HUES6 (cell line): ENCODE measurements around the gene NACC1.
"Not testable (repeated sequence)": the region's sequence is repeated elsewhere in the genome, so short reads cannot be mapped to it uniquely, and the experiment has no call there.

ENCODE experiments used
- H3K27ac ChIP-seq: 2 replicates; pipeline ENCODE4 v1.7.0; 2013; ENCODE audit warnings: low read depth, mild to moderate bottlenecking, low read length, inconsistent platforms
- H3K27me3 ChIP-seq: 2 replicates; pipeline ENCODE4 v1.6.1; 2013; ENCODE audit warnings: low read length; ENCODE audit not compliant: control insufficient read depth, insufficient read depth
- H3K36me3 ChIP-seq: 2 replicates; pipeline ENCODE4 v1.6.1; 2013; ENCODE audit warnings: low read length; ENCODE audit not compliant: control insufficient read depth, insufficient read depth
- H3K4me1 ChIP-seq: 2 replicates; pipeline ENCODE4 v1.6.1; 2013; ENCODE audit warnings: low read length; ENCODE audit not compliant: control insufficient read depth, insufficient read depth
- H3K4me3 ChIP-seq: 2 replicates; pipeline ENCODE4 v1.5.1; 2013; ENCODE audit warnings: low read depth, low read length
- H3K9ac ChIP-seq: one replicate; pipeline ENCODE4 v1.6.1; 2013; ENCODE audit warnings: mild to moderate bottlenecking, low read length
- H3K9me3 ChIP-seq: 2 replicates; pipeline ENCODE4 v1.6.1; 2013; ENCODE audit warnings: low read depth, low read length; ENCODE audit not compliant: control insufficient read depth, insufficient read depth

NACC1 gene

DNA sequence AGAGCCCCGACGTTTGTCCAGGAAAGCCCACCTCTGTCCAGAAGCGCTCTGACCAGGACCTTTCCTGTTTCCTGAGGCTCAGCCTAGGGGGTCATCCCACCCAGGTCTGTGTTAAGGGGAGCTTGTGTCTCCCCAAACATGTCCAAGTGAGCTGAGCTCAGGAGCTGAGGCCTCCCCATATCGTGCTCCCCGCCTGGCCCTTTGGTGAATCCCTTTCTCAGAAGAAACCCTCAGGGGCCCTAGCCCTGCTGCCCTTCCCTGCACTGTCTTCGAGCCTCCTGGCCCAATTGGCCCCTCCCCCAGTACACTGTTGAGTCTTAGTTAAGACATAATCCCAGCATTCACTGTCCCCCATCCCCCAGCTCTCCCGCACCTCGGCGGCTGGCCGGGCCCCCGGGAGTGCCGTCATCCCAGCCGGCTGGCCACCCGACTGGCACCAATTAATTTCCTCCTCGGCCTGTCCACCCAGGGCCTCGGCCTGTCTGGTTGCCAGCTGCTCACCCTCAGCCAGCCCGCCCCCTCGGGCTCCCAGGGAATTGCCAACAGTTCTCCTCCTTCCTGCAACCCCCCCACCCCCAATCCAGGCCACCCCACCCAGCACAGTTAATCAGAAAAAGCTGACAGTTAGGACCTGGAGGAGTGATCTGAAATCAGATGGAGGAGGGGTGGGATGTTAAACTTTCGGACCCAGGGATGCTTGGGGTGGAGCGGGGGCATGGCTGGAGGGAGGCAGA, 45.7 kb downstream of the NACC1 start:
- Histone ChIP-seq H3K4me3 (peak overlapping the region; percentile 65), H3K9me3 (no peaks in the 10 kb centered on the region), H3K36me3 (no peaks in the 10 kb centered on the region), H3K9ac (peak overlapping the region; percentile 98), H3K27me3 (no peaks in the 10 kb centered on the region), H3K4me1 (peaks cover 41% of the 10 kb centered on the region), H3K27ac (peak overlapping the region; percentile 96)

DNA sequence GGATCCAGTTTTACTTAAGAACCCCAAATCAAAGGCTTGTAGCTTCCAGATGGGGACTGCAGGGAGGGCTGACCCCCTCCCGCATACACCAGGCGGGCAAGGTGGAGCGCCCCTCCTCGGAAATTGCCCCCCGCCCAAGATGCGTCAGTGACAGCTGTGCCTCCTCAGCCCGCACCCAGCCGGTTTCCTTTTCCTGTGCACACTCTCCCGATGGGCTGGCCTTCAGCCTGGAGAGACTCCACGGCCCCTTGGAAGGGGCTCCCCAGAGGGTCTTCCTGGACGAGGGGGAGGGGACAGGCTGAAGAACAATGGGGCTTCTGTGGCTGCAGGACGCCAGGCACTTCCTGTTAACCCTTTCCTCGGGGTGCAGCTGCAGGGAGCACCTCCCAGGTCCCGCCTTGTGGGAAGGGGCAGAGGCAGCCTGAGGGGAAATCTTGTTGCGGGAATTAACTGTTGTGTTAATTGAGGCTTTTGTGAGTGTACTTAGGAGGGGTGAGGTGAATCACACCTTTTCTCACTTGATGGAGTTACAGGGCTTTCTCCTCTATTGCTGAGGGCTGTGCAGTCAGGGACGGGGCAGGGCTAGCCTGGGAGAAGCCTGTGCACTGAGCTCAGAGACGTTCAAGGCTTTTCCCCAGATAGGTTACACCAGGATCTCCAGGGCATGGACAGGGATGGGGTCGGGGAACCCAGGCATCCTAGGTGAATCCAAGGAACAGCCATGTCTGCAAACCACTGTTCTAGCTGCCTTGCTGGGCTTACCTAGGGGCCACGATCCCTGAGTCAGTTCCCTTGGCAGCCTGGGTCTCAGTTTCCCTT, 46.5 kb downstream of the NACC1 start:
- Histone ChIP-seq H3K4me1 (peaks cover 44% of the 10 kb centered on the region), H3K27ac (peak overlapping the region; percentile 96)

DNA sequence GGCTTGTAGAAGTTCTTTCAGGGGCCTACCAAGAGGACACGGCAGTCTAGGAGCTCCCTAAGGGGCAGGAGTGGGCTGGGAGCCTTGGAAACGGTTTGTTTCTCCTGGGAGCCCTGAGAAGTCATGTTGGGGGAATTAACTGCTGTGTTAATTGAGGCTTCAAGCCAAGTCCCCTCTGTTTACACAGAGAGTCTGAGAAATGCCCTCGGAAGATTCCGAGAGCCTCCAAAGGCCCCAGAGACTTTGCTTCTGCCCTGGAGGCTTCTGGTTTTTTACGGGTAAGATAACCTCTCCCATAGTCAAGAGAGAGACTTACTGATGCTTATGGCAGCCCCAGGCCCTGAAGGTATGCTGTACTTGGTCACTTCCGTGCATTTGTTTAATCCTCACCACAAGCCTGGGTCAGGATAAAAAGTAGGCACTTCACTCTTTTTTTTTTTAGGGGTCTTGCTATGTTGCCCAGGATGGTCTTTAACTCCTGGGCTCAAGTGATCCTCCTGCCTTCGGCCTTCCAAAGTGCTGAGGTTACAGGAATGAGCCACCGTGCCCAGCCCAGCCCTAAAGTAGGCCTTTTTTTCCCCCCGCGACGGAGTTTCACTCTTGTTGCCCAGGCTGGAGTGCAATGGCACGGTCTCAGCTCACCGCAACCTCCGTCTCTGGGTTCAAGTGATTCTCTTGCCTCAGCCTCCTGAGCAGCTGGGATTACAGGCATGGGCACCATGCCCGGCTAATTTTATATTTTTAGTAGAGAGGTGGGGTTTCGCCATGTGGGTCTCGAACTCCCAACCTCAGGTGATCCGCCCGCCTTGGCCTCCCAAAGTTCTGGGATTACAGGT, 47.3 kb downstream of the NACC1 start:
- peak overlapping the region; percentile 96 for H3K27ac ChIP-seq
- H3K36me3 ChIP-seq = no peaks in the 10 kb centered on the region
- peak overlapping the region; percentile 42 for H3K4me3 ChIP-seq
- H3K4me1 ChIP-seq = peaks cover 44% of the 10 kb centered on the region
- peak overlapping the region; percentile 98 for H3K9ac ChIP-seq
- H3K9me3 ChIP-seq = no peaks in the 10 kb centered on the region
- no peaks in the 10 kb centered on the region for H3K27me3 ChIP-seq

More for the DNA sequence above, 46.5 kb downstream of the NACC1 start:
- Histone ChIP-seq H3K9me3 (no peaks in the 10 kb centered on the region), H3K27me3 (no peaks in the 10 kb centered on the region), H3K36me3 (no peaks in the 10 kb centered on the region), H3K4me3 (peak overlapping the region; percentile 65), H3K9ac (peak overlapping the region; percentile 98)

DNA sequence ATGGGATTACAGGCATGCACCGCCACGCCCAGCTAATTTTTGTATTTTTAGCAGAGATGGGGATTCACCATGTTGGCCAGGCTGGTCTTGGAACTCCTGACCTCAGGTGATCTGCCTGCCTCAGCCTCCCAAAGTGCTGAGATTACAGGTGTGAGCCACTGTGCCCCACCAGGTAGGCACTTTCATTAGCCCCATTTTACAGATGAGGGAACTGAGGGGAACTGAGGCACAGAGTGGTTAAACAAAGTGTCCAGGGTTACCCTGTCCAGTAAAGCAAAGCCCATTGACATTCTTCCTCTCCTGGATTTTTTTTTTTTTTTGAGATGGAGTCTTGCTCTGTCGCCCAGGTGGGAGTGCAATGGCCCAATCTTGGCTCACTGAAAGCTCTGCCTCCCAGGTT, 48.1 kb downstream of the NACC1 start:
- not testable (repeated sequence) for H3K9ac ChIP-seq, H3K9me3 ChIP-seq, H3K36me3 ChIP-seq, H3K27me3 ChIP-seq, H3K27ac ChIP-seq, H3K4me3 ChIP-seq
- H3K4me1 ChIP-seq = peaks cover 44% of the 10 kb centered on the region

DNA sequence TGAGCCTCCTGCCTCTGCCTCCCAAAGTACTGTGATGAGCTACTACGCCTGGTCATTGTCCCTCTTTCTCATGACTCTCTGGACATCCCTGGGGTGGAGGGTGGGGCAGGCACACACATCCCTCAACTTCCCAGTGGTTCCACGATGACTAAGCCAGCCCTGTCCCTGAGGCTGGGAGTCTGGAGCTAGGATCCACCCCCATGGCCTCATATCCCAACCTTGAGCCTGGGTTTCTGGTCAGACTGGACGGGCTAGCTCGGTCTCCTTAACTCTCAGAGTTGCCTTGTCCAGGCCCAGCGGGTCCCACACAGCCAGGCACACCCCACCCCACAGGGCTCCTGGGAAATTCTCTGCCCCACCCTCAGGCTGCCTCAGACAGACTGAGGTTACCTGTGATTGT, 51.7 kb downstream of the NACC1 start:
- no peak overlapping the region for H3K9ac ChIP-seq
- no peak overlapping the region for H3K27ac ChIP-seq
- H3K4me3 ChIP-seq = no peak overlapping the region
- H3K9me3 ChIP-seq = no peaks in the 10 kb centered on the region
- H3K36me3 ChIP-seq = no peaks in the 10 kb centered on the region
- no peaks in the 10 kb centered on the region for H3K27me3 ChIP-seq
- peaks cover 37% of the 10 kb centered on the region for H3K4me1 ChIP-seq

DNA sequence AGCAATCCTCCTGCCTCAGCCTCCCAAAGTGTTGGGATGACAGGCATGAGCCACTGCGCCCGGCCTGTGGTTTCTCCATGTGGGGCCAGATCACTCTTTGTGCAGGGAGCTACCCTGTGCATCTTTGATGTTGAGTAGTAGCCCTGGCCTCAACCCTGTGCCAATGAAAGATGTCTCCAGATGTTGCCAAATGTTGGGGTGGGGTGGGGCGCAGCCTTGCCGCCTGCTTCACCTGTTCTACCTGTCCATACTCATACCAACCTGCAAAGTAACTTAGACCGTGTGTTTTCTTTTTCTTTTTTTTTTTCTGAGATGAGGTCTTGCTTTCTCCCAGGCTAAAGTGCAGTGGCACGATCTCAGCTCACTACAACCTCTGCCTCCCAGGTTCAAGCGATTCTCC, 53.1 kb downstream of the NACC1 start:
- Histone ChIP-seq H3K4me3 (no peak overlapping the region), H3K4me1 (peaks cover 26% of the 10 kb centered on the region), H3K36me3 (no peaks in the 10 kb centered on the region), H3K27me3 (no peaks in the 10 kb centered on the region), H3K27ac (no peak overlapping the region), H3K9ac (no peak overlapping the region), H3K9me3 (no peaks in the 10 kb centered on the region)

DNA sequence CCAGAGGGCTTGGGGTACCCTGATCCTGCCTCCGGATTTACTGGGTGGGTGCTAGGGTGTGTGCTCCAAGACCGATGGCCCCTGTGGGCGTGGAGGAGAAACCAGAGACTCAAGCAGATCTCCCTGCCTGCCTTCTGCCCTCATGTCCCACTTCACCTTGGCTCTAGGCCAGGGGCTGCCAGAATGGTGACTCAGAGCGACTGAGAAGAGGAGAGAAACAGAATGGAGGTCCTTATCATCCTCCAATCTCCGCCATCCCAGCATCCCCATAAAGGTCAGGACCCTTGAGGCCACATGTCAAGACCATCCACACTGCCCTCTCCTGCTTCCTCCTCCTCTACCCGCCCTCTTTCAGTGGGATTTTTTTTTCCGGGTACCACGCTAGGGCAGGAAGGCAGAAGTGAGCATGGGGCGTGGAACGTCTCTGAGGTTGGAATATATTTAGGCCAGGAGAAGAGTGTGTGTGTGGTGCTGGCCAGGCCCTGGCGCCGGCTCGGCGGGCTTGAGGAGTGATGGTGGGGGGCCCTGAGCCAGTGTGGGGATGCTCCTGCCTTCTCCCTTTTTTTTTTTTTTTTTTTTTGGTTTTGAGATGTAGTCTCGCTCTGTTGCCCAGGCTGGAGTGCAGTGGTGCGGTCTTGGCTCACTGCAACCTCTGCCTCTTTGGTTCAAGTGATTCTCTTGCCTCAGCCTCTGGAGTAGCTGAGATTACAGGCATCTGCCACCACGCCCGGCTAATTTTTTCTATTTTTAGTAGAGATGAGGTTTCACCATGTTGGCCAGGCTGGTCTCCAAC, 54.5 kb downstream of the NACC1 start:
- Histone ChIP-seq H3K36me3 (no peaks in the 10 kb centered on the region), H3K9ac (no peak overlapping the region), H3K27ac (no peak overlapping the region), H3K27me3 (no peaks in the 10 kb centered on the region), H3K9me3 (no peaks in the 10 kb centered on the region), H3K4me3 (no peak overlapping the region), H3K4me1 (peaks cover 19% of the 10 kb centered on the region)

DNA sequence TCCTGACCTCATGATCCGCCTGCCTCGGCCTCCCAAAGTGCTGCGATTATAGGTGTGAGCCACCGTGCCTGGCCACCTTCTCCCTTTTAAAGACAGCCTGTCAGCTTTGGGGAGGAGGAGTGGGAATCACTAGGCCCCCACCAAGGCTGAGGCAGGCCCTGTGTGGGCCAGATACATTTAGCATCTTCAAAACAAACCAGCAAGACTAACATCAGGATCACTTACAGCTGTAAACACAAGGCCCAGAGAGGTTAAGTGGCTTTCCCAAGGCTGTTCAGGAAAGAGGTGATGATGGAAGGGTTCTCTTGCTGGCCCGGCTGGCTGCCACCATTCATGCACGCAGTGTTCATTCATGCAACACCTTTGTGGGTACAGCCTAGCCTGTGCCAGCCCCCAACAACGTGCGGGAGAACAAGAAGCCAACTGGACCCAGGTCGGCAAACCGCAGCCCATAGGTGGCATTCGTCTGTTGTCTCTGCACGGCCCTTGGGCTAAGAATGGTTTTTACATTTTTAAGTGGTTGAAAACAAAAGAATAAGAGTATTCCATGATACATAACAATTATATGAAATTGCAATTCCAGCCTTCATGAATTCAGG, 55.2 kb downstream of the NACC1 start:
- Histone ChIP-seq H3K4me3 (no peak overlapping the region), H3K9me3 (no peaks in the 10 kb centered on the region), H3K36me3 (no peaks in the 10 kb centered on the region), H3K9ac (no peak overlapping the region), H3K27me3 (no peaks in the 10 kb centered on the region), H3K27ac (no peak overlapping the region), H3K4me1 (peaks cover 14% of the 10 kb centered on the region; the same call in 1 of the 2 replicates)

DNA sequence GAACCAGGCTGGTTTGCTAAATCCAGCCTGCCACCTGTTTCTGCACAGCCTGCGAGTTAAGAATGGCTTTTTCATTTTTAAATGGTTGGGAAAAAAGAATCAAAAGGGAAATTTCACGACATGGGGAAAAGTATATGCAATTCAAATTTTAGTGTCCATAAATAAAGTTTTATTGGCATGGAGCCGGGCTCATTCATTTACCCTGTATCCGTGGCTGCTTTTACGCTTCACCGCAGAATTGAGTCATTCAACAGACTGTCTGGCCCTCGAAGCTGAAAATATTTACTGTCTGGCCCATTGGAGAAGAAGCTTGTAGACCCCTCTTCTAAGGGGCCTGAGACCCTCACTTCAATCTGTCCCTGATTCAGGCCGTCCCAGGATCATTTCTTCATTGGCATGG, 58.3 kb downstream of the NACC1 start:
- no peak overlapping the region for H3K27ac ChIP-seq
- H3K4me3 ChIP-seq = no peak overlapping the region
- no peaks in the 10 kb centered on the region for H3K36me3 ChIP-seq
- H3K9ac ChIP-seq = no peak overlapping the region
- peaks cover 8% of the 10 kb centered on the region; the same call in 1 of the 2 replicates for H3K4me1 ChIP-seq
- no peaks in the 10 kb centered on the region for H3K9me3 ChIP-seq
- no peaks in the 10 kb centered on the region for H3K27me3 ChIP-seq

DNA sequence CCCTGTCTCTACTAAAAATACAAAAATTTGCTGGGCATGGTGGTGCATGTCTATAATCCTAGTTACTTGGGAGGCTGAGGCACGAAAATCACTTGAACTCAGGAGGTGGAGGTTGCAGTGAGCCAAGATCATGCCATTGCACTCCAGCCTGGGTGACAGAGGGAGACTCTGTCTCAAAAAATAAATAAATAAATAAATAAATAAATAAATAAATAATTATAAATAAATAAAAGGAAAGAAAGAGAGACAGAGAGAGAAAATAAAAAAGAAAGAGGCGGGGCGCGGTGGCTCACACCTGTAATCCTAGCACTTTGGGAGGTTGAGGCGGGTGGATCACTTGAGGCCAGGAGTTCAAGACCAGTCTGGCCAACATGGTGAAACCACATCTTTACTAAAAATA, 59.5 kb downstream of the NACC1 start:
- not testable (repeated sequence) for H3K4me3 ChIP-seq, H3K27me3 ChIP-seq, H3K36me3 ChIP-seq, H3K9me3 ChIP-seq, H3K27ac ChIP-seq, H3K4me1 ChIP-seq, H3K9ac ChIP-seq
